ENCODE measurements around the gene DRAP1.

The DRAP1 gene, protein sequence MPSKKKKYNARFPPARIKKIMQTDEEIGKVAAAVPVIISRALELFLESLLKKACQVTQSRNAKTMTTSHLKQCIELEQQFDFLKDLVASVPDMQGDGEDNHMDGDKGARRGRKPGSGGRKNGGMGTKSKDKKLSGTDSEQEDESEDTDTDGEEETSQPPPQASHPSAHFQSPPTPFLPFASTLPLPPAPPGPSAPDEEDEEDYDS

DNA sequence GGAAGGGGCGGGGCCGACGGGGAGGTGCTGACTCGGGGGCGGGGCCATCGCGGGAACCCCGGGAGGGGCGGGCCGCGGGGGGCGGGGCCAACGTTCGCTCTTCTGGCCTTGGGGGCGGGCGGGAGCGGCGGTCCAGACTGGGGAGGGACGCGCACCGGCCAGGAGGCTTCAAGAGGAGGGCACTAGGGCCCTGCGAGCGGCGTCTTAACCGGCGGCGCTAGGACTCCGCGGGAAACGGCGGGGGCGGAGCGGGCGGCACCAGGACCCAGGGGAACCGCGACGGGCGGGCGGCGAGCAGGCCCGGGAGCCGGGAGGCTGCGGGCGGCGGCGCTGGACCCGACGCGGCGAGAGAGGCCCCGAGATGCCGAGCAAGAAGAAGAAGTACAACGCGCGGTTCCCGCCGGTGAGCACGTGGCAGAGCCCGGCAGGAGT, at the start of gene DRAP1:
TSS of gene DRAP1 (plus strand) at position 286 of the 432 bp plus-strand sequence. CDS start at position 362, 76 bp downstream.
- peak; percentile 93 for DNase-seq

- no peak for DNase-seq
Measured at GRCh38 chr11:65869643-65870306, 49.5 kb upstream of the DRAP1 start.

DNA sequence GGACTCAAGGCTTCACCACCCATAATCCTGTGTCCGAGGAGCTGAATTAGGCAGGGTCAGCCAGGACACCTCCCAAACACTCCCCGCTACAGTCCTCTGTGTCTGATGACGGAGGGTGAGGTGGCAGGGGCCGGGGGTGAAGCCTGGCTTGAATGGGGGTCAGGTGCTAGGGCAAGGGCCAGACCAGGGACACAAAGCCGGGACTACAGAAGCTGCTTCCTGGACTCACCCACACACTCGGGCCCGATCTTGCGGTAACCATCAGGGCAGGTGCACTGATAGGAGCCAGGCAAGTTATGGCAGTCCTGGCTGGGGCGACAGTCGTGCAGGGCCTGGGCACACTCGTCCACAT, 48.9 kb upstream of the DRAP1 start:
- DNase-seq, result no peak

- DNase-seq, result no peak
Measured at GRCh38 chr11:65870706-65871681, 48.2 kb upstream of the DRAP1 start.

GRCh38 chr11:65871811-65872548, 47.2 kb upstream of the DRAP1 start:
- no peak for DNase-seq

- no peak for DNase-seq
Measured at GRCh38 chr11:65872586-65873317, 46.5 kb upstream of the DRAP1 start, which contains the start of gene EFEMP2. Gene EFEMP2, minus strand, starts transcription at chr11:65872800. Its CDS starts 446 bp downstream, at chr11:65872354.

- peak; percentile 85 for DNase-seq
Measured at GRCh38 chr11:65873318-65874156, 45.7 kb upstream of the DRAP1 start.

DNA sequence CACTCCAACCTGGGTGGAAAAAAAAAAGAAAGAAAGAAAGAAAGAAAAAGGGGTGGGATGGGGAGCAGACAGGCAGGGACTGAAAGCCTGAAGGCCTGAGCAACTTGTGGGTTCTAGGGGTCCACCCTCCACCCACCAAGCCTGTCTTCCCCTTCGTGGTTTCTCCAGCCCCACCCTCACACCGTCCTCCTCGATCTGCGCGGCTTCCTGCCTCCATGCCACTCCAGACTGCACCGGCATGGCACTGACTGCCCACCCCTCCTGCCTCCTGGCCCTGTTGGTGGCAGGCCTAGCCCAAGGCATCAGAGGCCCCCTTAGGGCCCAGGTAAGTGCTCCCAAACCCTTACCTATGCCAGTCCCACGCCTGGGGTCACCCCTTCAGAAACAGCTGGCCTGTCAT, 39.6 kb upstream of the DRAP1 start, which contains the start of gene CTSW:
TSS of gene CTSW (plus strand) at position 221 of the 400 bp plus-strand sequence. CDS start at position 239, 18 bp downstream.
- no peak for DNase-seq

DNA sequence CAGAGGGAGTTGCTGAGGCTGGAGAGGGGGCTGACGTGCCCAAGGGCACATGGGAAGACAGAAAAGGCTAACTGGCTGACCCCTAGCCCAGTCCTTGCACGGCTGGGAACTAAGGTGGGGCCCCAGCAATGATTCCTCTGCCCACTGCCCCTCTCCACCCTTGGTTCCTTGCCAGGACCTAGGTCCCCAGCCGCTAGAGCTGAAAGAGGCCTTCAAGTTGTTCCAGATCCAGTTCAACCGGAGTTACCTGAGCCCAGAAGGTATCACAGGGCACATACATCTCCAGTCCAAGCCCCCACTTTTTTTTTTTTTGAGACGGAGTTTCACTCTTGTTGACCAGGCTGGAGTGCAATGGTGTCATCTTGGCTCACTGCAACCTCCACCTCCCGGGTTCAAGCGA, 39.2 kb upstream of the DRAP1 start:
- DNase-seq, result no peak

DNA sequence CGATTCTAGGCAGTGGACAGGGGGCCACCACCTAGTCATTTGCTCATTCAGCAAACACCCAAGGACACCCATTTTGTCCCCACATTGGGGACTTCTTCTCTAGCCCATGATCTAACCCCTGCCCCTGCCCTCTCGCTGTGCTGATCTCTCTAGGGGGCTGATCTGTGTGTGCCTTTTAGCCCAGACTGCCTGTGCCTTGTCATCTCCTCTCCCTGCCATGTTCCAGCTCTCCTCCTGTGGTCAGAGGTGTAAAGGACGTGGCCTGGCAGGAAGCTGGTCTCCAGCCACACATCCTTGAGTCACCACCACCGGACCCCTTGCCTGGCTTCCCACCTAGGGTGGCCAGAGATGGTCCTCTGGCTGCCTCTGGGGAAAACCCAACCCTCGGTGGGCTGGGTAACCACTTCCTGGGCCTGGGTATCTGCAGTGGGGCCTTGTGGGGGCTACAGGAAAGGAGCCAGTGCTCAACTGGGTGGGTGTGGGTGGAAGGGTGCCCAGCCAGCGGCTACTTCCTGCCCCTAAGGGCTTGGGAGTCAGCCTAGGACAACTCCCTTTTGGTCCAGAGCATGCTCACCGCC, 38.3 kb upstream of the DRAP1 start:
- no peak for DNase-seq

GRCh38 chr11:65882120-65883057, 36.8 kb upstream of the DRAP1 start:
- no peak for DNase-seq

DNA sequence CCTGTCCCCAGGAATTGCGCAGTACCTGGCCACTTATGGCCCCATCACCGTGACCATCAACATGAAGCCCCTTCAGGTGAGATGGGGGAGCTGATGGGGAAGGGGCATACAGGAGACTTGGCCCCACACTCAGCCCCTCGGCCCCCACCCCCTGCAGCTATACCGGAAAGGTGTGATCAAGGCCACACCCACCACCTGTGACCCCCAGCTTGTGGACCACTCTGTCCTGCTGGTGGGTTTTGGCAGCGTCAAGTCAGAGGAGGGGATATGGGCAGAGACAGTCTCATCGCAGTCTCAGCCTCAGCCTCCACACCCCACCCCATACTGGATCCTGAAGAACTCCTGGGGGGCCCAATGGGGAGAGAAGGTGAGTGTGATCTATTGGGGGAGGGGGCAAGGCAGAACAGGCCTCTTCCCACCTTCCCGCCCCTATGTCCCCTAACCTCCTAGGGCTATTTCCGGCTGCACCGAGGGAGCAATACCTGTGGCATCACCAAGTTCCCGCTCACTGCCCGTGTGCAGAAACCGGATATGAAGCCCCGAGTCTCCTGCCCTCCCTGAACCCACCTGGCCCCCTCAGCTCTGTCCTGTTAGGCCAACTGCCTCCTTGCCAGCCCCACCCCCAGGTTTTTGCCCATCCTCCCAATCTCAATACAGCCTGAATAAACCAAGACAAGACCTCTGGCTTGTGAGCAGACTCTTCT, 36.0 kb upstream of the DRAP1 start:
- no peak for DNase-seq

GRCh38 chr11:65883786-65884715, 35.2 kb upstream of the DRAP1 start:
- DNase-seq, result no peak

DNA sequence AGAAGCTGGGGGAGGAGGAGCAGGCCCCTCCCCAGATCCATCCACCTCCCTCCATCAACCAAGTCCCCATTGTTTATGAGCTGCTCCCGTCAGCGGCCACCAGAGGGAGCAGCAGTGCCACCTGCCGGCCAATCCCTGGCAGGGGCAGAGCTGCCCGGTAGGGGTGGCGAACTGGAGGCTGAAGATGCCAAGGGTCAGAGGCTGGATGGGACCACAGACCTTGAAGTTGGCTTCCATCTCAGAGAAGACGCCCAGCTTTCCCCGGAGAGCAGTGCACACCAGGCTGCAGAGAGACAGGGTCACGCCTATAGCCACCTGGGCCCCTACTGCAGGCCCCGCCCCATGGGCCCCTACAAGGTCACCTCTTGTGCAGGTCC, 34.5 kb upstream of the DRAP1 start:
- DNase-seq, result peak; percentile 48

DNA sequence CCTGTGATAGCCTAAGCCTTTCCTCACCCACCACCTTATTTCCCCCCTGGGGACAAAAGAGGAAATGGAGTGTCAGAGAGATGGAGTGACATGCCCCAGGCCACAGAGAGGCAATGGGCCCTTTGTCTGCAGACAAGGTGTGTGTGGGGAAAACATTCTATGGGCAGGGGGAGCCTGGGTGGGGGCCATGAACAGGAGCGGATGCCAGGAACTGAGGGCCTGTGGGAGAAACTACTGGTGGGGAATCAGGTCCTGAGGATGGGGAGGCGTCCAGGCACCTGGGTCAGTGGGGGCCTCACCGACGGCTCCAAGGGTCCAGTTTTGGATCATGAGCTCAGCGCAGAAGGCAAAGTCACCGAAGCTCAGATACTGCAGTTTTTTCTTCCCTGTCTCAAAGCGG, 34.0 kb upstream of the DRAP1 start:
- no peak for DNase-seq

- no peak for DNase-seq
Measured at GRCh38 chr11:65885808-65886536, 33.3 kb upstream of the DRAP1 start.
